GM12892 (cell line): ENCODE measurements around the gene TRAF6.
A peak's percentile ranks its signal among the peaks of the same experiment; 100 is the strongest.

Experiments used
- DNase-seq: peaks from one replicate; pipeline ENCODE4 v3.0.0; 2011; ENCODE audit not compliant: insufficient read length
- FAIRE-seq: peaks from 2 replicates; lab custom pipeline; 2011; peaks lifted over from hg19 to GRCh38; lab: Jason Lieb, UNC
- POLR2A ChIP-seq: IDR thresholded peaks from 2 replicates; pipeline ENCODE4 v1.6.1; 2011; ENCODE audit warnings: low read depth, low read length, control low read depth
- POLR2AphosphoS5 ChIP-seq: IDR thresholded peaks from 2 replicates; pipeline ENCODE4 v1.6.1; 2011; ENCODE audit warnings: low read depth, low read length, control low read depth
- TAF1 ChIP-seq: IDR thresholded peaks from 2 replicates; pipeline ENCODE4 v1.6.1; 2011; ENCODE audit warnings: low read depth, mild to moderate bottlenecking, control low read depth, low read length, borderline replicate concordance

Gene TRAF6

GRCh38 chr11:36446135-36446534 is 63.9 kb downstream of the TRAF6 start:
- TF ChIP-seq POLR2AphosphoS5 = no peak
- TF ChIP-seq TAF1 = no peak
- no peak for TF ChIP-seq POLR2A
- DNase-seq = no peak
- FAIRE-seq = no peak

GRCh38 chr11:36443661-36444060 is 66.4 kb downstream of the TRAF6 start:
- TF ChIP-seq POLR2AphosphoS5 = no peak
- DNase-seq (no peak), FAIRE-seq (no peak)

GRCh38 chr11:36441610-36442208 is 68.4 kb downstream of the TRAF6 start:
- peak; percentile 89 for FAIRE-seq
- DNase-seq = no peak
- TF ChIP-seq POLR2AphosphoS5 (no peak), TAF1 (no peak), POLR2A (no peak)

- TF ChIP-seq TAF1 (no peak), POLR2AphosphoS5 (no peak), POLR2A (no peak)
- FAIRE-seq = no peak
- DNase-seq = no peak
Observed at GRCh38 chr11:36438126-36438525, 71.9 kb downstream of the TRAF6 start.

GRCh38 chr11:36437413-36437812 is 72.7 kb downstream of the TRAF6 start:
- DNase-seq = no peak
- no peak for FAIRE-seq
- TF ChIP-seq POLR2A (no peak), POLR2AphosphoS5 (no peak), TAF1 (no peak)
